Stimulated activated CD4-positive, alpha-beta T cell treated with anti-CD3 and anti-CD28 coated beads, TNF-alpha, amount 100 ng/mL, for 1 hour (primary cell): ENCODE data around the gene IL4R.
"Not testable (repeated sequence)": the region's sequence is repeated elsewhere in the genome, so short reads cannot be mapped to it uniquely, and the experiment has no call there.

ENCODE experiments used
- DNase-seq, 3 donors: peaks; one replicate each; pipeline ENCODE4 v3.0.0-alpha.2; 2020; ENCODE audit warnings: low read depth in 3 of 3, low spot score in 1 of 3

The IL4R gene

GRCh38 chr16:27377666-27378485, 64.1 kb downstream of the IL4R start:
- no peak for DNase-seq

GRCh38 chr16:27378871-27379481, 65.2 kb downstream of the IL4R start:
- no peak for DNase-seq

GRCh38 chr16:27379919-27380318, 66.1 kb downstream of the IL4R start:
- DNase-seq: no peak

GRCh38 chr16:27381236-27381635, 67.5 kb downstream of the IL4R start:
- DNase-seq: no peak

DNA sequence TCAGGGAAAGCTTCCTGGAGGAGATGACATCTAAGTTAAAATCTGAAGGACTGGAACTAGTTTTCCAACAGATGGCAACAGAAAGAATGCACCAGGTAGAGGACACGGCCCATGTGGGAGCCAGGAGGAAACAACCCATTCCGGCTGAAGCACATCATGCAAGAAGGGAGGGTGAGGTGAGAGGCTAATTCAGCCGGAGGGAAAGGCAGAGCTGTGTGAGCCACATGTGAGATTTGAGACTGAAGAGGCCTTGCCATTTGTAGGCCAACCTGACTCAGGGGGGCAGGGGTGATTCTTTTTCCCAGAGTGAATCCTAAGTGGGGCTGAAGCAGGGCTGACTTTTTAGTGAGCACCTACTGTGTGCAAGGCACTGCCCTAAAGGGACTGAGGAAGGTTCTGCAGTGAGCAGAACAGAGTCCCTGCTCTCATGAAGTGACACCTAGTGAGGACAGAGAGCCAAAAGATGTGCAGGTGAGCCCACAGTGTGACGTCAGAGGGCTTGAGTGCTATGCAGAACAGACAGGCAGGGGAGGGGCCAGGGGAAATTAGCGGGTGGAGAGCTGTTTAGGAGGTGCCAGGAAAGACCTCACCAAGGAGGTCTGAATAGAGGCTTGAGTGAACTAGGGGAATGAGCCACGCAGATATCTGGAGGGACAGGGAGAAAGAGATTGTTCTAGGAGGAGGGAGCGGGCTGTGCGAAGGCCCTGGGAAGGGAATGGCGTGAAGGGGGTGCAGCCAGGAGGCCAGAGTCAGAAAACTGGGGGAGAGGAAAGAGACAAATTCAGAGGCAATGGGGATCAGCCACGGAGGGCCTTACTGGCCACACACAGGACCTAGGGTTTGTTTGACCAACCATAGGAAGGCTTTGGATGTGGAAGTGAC, 68.4 kb downstream of the IL4R start:
- DNase-seq: no peak

GRCh38 chr16:27383556-27384243, 69.9 kb downstream of the IL4R start:
- DNase-seq: no peak

- DNase-seq: no peak
Measured at GRCh38 chr16:27384425-27384824, 70.7 kb downstream of the IL4R start.

DNA sequence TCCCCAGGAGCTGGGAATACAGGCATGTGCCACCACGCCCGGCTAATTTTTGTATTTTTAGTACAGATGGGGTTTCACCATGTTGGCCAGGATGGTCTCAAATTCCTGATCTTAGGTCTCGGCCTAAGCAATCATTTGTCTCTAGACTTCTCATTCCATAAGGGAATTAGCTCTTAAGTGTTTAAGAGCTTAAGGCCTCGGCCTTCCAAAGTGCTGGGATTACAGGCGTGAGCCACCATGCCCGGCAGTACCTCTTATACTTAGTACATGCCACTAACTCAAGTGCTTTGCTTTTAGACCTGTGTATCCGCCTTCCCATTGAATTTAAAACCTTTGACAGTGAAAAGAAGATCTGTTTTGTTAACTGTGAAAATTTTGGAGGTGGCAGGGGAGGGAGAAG, 71.6 kb downstream of the IL4R start:
- no peak for DNase-seq

- no peak for DNase-seq
Measured at GRCh38 chr16:27386674-27387073, 72.9 kb downstream of the IL4R start.

DNA sequence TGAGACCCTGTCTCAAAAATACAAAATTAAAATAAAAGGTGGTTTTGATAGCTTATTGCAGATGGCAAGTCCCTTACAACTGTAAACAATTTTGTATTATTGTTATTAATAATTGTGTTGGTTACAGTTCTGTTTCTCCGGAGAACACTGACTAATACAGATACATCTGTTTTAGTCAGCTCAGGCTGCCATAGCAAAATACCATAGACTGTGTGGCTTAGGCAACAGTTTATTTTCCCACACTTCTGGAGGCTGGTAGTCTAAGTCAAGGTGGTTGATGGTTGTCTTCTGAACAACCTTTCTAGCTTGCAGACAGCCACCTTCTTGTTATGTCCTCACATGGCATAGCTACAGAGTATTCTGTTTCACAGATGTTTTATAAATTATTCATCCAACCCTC, 74.0 kb downstream of the IL4R start:
- DNase-seq: no peak

- DNase-seq: no peak
Measured at GRCh38 chr16:27389272-27389961, 75.6 kb downstream of the IL4R start.

GRCh38 chr16:27390151-27390550, 76.4 kb downstream of the IL4R start:
- DNase-seq: no peak

DNA sequence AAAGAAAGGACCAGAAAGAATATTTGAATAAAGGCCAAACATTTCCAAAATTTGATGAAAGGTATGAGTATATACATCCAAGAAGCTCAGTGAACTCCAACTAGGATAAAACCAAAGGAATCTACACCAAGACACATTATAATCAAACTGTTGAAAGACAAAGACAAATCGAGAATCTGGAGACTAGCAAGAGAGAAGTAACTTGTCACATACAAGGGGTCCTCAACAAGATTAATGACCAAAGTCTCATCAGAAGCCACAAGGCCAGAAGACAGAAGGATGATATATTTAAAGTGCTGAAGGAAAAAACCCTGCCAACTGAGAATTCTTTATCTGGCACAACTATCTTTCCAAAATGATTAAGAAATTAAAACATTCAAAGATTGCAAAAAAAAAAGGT, 78.9 kb downstream of the IL4R start:
- DNase-seq: no peak

DNA sequence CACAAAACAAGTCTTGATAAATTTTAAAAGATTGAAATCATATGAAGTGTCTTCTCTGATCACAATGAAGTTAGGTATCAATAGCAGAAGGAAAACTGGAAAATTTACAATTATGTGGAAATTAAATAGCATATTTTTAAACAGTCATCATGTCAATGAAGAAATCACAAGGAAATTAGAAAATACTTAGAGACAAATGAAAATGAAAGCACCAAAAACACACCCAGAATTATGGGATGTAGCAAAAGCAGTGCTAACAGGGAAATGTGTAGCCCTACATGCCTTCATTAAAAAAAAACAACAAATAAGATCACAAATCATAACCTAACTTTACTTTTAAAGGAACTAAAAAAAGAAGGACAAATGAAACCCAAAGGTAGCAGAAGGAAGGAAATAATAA, 80.7 kb downstream of the IL4R start:
- DNase-seq: no peak

DNA sequence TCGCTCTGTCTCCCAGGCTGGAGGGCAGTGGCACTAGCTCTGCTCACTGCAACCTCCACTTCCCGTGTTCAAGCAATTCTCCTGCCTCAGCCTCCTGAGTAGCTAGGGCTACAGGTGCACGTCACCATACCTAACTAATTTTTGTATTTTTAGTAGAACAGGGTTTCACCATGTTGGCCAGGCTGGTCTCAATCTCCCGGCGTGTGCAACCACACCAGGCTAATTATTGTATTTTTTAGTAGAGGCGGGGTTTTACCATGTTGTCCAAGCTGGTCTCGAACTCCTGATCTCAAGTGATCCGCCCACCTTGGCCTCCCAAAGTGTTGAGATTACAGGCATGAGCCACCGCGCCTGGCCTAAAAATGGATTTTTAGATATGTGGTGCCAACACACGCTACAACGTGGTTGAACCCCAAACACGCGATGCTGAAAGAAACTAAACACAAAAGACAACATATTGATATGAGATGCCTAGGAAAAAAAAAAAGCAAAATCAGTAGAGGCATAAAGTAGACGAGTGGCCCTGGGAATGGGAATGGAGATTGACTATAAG, 84.6 kb downstream of the IL4R start:
- DNase-seq: not testable (repeated sequence)

DNA sequence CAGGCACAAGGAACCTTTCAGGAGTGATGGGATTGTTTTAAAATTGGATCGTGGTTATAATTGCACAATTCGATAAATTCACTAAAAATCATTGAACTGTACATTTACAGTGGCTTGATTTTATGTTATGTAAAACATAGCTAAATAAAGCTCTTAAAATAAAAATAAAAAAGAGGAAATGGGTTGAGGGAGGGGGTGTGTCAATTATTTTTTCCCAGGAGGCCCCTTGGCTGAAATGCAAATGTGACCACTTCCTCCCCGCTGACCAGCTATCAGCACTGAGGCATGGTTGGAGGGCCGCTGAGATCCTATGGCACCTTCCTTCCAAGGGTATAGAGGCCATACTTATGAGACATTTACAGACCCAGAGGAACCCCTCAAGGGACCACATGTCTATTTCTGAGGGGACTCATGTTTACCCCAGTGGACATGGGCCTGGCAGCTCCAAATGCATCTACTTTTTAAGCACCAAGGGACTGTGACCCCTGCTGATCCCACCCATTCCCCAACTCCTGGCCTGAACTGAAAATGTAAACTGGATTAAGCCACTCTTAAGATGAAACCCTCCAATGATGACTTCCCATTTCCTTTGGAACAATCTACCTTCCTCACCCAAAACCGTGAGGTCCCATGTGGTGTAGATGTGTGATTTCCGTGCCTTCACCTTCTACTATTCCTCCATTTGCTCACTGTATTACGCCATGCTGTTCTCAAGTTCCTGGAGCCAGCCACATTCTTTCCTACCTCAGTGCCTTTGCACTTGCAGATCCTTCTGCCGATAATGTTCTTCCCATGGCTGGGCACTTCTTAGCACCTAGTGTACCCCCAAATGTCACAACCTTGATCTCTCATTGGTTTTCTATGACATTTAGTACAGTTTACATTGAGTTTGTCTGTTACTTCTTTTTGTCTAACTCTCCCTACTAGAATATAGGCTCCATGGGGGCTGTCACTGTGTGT, 85.4 kb downstream of the IL4R start:
- DNase-seq: no peak

GRCh38 chr16:27399969-27400368, 86.2 kb downstream of the IL4R start:
- DNase-seq: no peak

DNA sequence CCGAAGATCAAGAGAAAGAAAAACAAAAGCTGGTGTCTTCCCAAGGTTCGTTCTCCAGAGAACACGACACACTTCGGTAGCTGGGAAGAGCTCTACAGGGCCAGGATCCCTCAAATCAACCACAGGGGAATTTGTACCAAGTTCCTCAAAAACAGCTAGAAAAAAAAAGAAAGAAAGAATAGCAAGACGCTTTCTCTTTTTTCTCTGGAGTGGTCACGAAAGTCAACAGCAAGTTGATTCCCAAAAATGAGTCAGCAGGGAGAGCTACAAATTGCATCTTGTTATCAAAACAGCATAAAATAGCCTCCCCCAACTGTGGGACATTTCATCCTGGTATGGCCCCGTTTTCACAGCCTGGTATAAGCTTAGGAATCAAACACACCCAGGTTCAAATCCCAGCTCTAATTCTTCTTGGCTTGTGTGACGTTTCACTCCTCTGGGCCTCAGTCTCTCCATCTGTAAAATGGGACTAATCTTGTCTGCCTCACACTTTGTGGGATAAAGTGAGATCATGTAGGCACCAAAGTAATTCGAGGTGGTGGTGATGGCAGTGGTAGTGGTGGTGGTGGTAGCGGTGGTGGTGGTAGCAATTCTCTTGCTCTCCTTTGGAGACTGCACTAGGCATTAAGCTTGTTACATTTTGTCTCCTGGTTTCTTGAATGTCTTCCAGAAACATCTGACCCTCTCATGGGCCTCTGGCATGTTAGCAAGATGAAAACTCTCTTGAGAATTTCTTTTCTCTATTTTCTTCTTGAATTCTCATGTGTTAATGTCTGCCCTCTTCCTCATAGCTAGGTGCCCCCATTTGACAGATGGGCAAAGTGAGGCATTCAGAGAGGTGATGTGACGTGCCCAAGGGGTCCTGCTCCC, 87.2 kb downstream of the IL4R start:
- no peak for DNase-seq
